ENCODE data around the gene PLXNA3.

PLXNA3 gene

DNA sequence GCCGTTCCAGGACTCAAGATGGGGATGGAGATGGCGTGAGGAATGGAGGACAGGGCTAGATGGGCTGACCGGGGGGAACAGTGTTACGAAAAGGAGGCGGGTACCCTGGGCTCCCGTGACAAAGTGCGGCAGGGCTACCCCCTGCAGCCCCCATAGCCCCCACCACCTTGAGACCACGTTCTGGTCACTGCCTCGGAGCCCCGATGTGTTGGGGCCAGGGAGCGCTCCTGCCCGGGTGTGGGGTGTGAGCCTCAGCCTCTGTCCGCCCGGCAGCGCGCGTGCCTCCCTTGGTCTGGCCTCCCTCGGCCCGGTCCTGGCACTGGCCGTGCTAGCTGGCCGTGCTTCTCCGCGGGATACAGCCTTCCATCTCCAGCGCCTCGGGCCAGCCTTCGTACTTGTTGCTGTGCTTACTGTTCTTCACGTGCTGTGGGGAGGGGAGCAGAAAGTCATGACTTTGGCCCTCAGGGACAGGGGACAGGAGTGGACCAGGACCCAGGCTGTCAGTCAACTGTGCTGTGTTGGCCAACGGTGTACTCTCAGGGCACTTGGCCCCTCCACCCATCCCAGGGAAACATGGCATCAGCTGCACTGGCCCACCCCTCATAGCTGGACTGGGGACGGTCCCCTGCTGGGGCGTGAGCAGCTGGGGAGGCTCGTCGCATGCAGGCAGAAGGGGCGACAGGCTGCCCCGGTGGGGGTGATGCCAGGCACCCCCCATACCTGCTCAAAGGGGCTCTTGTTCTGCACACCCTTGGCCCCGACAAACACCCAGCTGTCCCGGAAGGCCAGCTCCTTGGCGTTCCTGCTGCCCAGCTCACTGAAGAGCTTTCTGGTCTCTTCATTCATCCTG, 48.6 kb downstream of the PLXNA3 start:
- DNase-seq = no peak

- DNase-seq = no peak
Measured at GRCh38 chrX:154507673-154508383, 49.7 kb downstream of the PLXNA3 start.

GRCh38 chrX:154508384-154508745, 50.3 kb downstream of the PLXNA3 start:
- no peak for DNase-seq

- no peak for DNase-seq
Measured at GRCh38 chrX:154509455-154509854, 51.4 kb downstream of the PLXNA3 start.

DNA sequence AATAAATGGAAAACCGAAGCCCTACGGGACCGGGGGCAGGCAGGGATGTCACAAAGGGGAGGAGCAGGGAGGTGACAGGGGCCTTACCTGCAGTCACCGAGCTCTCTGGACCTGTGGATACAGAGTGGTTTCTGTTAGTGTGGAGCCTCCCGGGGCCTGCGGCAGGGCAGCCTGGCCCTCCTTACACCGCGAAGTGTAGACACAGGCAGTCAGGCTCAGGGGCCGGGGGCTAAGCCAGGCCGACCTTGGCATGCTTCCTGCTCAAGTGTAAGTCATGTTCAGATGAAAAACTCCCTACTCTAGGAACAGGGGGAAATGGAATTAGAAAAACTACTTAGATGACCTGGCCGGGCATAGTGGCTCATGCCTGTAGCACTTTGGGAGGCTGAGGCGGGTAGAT, 53.7 kb downstream of the PLXNA3 start:
- DNase-seq = no peak

DNA sequence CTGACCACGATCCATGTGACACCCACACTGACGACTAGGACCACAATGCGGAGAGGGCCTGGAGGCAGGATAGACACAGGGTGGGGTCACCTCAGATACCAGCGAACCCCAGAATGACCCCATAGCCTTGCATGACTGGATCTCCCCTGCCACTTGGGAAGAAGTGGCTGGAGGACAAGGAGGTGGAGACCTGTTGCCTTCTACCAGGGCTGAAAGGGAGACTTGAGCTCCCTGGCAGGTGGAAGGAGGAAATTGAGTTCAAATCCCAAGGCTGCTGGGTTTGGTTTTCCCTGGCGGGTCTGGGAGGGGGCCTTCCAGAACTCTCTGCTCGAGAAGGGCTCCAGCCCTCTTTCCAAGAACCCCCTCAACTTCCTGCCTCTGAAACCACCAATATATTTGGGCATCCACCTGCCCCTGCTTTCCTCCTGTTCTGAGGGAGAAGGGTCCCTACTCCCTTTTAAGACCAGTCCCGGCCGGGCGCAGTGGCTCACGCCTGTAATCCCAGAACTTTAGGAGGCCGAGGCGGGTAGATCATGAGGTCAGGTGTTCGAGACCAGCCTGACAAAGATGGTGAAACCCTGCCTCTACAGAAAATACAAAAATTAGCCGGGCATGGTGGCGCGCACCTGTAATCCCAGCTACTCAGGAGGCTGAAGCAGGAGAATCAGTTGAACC, 54.9 kb downstream of the PLXNA3 start:
- no peak for DNase-seq

- no peak for DNase-seq
Measured at GRCh38 chrX:154513716-154514115, 55.6 kb downstream of the PLXNA3 start.

DNA sequence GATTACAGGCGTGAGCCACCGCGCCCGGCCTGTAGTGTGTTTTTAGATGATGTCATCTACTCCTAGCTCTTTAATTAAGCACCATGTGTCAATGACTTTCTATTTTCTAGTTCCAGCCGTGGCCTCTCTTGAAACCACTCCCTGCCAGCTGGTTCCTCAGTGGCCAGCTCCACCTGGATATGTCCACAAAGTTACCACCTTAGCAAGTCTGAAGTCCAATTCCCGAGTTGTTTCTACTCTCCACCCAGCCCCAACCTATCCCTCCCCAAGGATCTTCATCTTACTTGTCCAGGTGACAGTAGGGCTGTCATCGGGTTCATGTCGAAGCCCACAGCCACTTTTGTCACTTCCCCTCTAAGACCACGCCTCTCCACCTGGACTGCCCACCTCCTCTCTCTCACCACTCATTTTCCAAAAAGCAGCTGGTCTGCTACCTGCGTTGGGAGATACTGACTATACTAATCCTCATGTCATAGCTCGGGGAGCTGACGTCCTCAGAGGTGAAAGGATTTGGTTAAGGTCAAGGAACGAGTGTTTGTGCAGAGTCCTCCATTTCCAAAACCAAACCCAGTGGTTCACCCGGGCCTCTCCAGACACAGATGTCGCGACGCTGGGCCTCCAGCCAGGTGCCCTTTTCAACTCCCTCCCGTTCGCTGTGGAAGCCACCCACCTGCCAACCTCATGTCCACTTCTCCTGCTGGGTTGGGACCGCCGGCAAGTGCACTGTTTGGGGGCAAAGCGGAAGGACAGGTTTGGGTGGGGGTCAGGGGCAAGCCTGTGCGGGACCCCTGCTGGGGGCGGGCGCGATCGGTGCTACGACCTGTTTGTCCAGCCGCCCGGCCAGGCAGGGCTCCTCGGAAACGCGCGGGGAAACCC, 57.2 kb downstream of the PLXNA3 start:
- peak; percentile 24 for DNase-seq

- DNase-seq = peak; percentile 95
Measured at GRCh38 chrX:154515966-154516655, 58.0 kb downstream of the PLXNA3 start, which contains the start of gene FAM3A. TSS of gene FAM3A (minus strand) at chrX:154516232. CDS start at chrX:154515772, 460 bp downstream.

DNA sequence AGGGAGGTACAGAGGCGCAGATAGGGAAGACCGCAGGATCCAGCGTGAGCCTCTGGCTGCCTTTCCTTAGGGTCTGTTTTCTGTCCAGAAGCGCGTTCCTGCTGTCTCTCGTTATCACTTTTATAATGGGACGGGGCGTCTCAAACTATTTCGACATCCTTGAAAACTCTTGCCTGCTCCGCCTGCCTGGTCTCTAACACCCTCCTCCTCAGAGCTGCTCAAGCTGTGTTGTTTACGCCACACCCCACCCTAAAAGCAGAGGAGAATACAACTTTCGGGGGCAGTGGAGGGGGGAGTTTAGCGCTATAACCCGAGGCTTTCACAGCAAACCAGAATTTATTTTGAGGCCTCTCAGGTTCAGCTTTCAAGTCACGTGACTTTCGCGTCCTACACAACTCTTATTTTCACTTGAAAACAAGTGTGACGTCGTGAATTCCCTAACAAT, 58.6 kb downstream of the PLXNA3 start:
- no peak for DNase-seq

DNA sequence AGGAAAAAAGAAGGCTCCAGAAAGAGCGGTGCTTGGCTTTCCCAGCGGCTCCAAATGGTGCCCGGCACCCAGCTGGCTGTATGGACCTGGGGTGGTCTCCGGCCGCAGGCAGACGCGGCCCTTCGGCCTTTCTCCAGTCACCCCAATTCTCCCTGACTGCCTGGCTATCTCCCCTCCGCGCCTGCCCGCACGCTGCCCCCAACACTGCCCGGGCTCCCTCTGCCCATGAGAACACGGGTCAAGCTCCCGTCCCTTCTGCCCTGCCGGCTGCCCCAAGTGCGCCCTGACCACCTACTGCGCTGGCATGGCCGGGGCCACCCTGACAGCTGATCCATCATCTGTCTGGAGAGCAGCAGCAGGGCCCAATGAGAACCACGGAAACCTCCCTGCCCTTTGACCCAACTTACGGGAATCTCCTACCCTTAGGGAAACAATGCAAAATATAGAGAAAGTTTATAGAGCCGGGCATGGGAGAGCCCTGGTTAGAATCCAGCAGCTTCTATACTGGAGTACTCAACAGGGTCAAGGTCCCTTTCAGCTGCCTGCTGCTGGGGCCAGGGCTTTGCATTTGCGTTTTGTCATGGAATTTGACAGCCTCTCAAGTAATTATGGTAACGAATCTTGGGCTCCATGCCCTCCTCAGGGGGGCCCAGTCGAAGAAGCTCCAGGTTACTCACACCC, 59.2 kb downstream of the PLXNA3 start:
- DNase-seq = no peak

GRCh38 chrX:154519389-154519788, 61.3 kb downstream of the PLXNA3 start:
- DNase-seq = no peak

- no peak for DNase-seq
Measured at GRCh38 chrX:154525606-154526490, 67.8 kb downstream of the PLXNA3 start.

- DNase-seq = peak; percentile 76
Measured at GRCh38 chrX:154526901-154527675, 69.0 kb downstream of the PLXNA3 start.

All from CD4-positive, alpha-beta T cell treated with Interleukin-17A for 4 hours (primary cell).